Cardiac muscle cell (in vitro differentiated cells and primary cell): ENCODE measurements around the gene ITGA6. TPM values are rescaled to one million over a fixed set of nuclear protein-coding genes. Genes with fewer than 3 reads are reported as not detected.
A peak's percentile ranks its signal among the peaks of the same experiment; 100 is the strongest.

Experiments used
- DNase-seq, 2 donors: peaks; one replicate each; pipeline versions ENCODE4 v3.0.0 to v3.0.0-alpha.2; 2010 to 2017; ENCODE audit warnings: low read depth in 1 of 2, low spot score in 1 of 2
- H3K27ac ChIP-seq: fragments of 200-600 bp; sonication (generic); 2 replicates; pipeline ENCODE4 v1.5.1; 2016
- H3K27me3 ChIP-seq: fragments of 200-600 bp; sonication (generic); 2 replicates; pipeline ENCODE4 v1.6.0; 2016; ENCODE audit warnings: control low read depth
- H3K36me3 ChIP-seq: fragments of 200-600 bp; sonication (generic); 2 replicates; pipeline ENCODE4 v1.5.1; 2016; ENCODE audit warnings: control low read depth
- H3K4me1 ChIP-seq: fragments of 200-600 bp; sonication (generic); 2 replicates; pipeline ENCODE4 v1.8.1; 2017; ENCODE audit warnings: low read depth, mild to moderate bottlenecking, mixed run types
- H3K4me3 ChIP-seq: fragments of 200-600 bp; sonication (generic); 2 replicates; pipeline ENCODE4 v1.5.1; 2016; ENCODE audit warnings: mild to moderate bottlenecking
- H3K9me3 ChIP-seq: fragments of 200-600 bp; sonication (generic); 2 replicates; pipeline ENCODE4 v1.5.1; 2017; ENCODE audit warnings: low read depth, mild to moderate bottlenecking, control low read depth
- CTCF ChIP-seq: IDR thresholded peaks from 2 replicates; pipeline ENCODE4 v1.5.1; 2012; ENCODE audit warnings: low read depth, mild to moderate bottlenecking, low read length
- polyA plus RNA-seq: library from polyadenylated mRNA; unstranded; fragments of >200 nt; fragmentation: Nextera tagmentation; extraction: Ambion mirVana; gene quantifications from 2 replicates; pipeline ENCODE4 v1.2.1, GENCODE V29; 2016
- total RNA-seq: library from RNA; depleted of rRNA; stranded (reverse); fragments of >200 nt; gene quantifications from 2 replicates; pipeline ENCODE4 v1.2.3, GENCODE V29; 2016

The ITGA6 gene
- total and polyA plus RNA-seq, 2 experiments from 2014 or later = 16.3 to 28.3 TPM

GRCh38 chr2:172442072-172442895 lies 14.9 kb downstream of the ITGA6 start:
- Histone ChIP-seq H3K4me1 (no peaks in the 10 kb centered on the region), H3K36me3 (no peaks in the 10 kb centered on the region), H3K4me3 (no peak overlapping the region), H3K27ac (no peak overlapping the region), H3K9me3 (no peaks in the 10 kb centered on the region), H3K27me3 (no peaks in the 10 kb centered on the region)
- DNase-seq = peak in 1 of 2 donors; percentile 74
- no peak for TF ChIP-seq CTCF

- Histone ChIP-seq H3K4me1 (no peaks in the 10 kb centered on the region), H3K27me3 (no peaks in the 10 kb centered on the region), H3K27ac (no peak overlapping the region), H3K4me3 (no peak overlapping the region), H3K9me3 (no peaks in the 10 kb centered on the region), H3K36me3 (no peaks in the 10 kb centered on the region)
- DNase-seq = peak in 1 of 2 donors; percentile 37
- no peak for TF ChIP-seq CTCF
Observed at GRCh38 chr2:172445851-172446250, 18.5 kb downstream of the ITGA6 start.

GRCh38 chr2:172446474-172447063 lies 19.2 kb downstream of the ITGA6 start:
- peak in 1 of 2 donors; percentile 20 for DNase-seq
- H3K27me3 ChIP-seq = no peaks in the 10 kb centered on the region
- H3K27ac ChIP-seq = no peak overlapping the region
- H3K36me3 ChIP-seq = no peaks in the 10 kb centered on the region
- no peak overlapping the region for H3K4me3 ChIP-seq
- TF ChIP-seq CTCF = no peak
- no peaks in the 10 kb centered on the region for H3K9me3 ChIP-seq
- H3K4me1 ChIP-seq = no peaks in the 10 kb centered on the region

- H3K27ac ChIP-seq = no peak overlapping the region
Observed at GRCh38 chr2:172447811-172448493, 20.6 kb downstream of the ITGA6 start.

More at GRCh38 chr2:172447811-172448493, 20.6 kb downstream of the ITGA6 start:
- Histone ChIP-seq H3K4me3 (no peak overlapping the region), H3K9me3 (no peaks in the 10 kb centered on the region), H3K4me1 (peaks cover 6% of the 10 kb centered on the region), H3K27me3 (no peaks in the 10 kb centered on the region), H3K36me3 (no peaks in the 10 kb centered on the region)
- DNase-seq = no peak
- TF ChIP-seq CTCF = no peak
